LNCAP (cell line): ENCODE results near the gene PDZK1.

Source experiments
- CTCF ChIP-seq: fragments of 450-650 bp; IDR thresholded peaks from 2 replicates; pipeline ENCODE4 v1.5.1; 2017; ENCODE audit warnings: mild to moderate bottlenecking

Gene PDZK1

DNA sequence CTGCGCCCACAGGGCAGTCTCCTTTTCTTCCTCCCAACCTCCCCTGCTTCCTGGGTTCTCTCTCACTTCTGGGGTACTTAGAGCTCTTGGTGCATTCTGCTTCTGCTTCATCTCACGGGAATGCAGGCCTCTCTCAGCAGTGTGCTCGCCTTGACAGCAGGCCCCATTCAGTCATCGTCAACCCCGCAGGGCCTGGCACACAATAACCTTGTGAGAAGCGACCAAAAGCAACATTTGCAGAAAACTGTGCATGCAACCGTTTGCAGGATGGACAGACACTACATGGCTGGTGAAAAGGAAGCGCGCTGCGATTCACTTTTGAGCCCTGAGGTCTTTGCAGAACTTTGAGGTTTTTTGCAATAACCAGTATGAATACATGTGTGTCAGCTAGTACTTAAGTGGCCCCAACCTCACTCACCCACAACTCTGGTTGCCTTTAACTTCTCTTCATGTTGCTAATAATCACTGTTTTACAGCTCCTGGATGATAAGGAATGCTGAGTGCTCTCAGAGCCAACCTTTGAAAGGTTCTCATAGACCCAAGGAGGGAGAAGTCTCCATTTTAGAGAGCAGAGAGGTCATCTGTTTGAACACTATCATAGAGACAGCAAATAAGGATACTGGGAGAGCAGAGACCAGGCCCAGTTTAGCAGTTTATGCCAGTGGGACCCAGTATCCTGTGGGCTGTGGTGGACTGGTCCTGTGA, 9.6 kb upstream of the PDZK1 start:
- no peak for TF ChIP-seq CTCF

DNA sequence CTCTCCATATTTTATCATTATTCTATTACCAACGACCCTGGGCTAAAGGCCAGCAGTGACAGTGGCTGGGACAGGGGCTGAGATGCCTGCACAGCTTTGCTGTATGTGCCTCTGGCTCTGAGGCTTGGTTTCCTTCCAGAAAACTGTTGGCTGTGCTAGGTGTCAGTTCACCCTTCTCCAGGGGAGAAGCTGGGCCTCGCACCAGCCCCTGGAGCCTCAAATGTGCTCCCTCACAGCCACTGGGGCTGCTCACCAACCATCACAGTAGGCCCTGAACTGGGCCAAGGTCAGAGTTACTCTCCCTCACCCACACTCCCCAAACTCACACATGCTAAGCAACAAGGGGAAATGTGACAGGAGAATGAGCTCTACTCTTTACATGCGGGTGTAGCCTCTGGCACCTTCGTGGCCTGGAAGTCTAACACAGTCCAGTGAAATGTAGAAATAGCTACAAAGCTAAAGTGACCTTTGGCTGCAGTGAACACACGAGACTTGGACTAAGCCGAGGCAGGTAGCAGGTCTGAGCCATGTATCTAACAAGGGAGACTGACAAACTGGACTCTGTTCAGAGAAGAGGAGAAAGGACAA, 7.5 kb upstream of the PDZK1 start:
- TF ChIP-seq CTCF = no peak

DNA sequence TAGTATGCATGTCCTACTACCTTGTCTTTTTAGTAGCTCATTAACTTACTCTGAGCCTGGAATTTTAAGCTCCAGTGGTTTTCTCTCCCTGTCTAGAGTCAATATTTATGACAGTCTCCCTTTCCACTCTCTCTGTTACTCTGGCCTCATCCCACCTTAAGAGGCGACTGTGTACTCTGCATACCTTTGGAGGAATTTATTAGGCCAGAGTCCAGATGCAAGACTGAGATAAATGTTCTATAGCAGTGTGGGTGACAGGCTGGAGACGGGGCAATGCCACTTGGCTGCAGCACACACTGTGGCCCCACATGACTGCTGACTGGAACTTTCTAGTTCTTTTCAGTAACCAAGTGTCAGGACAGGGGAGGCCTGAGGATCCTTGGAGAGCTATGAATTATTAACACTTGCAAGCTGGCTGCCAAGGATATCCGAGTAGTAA, 4.1 kb upstream of the PDZK1 start:
- TF ChIP-seq CTCF = no peak

DNA sequence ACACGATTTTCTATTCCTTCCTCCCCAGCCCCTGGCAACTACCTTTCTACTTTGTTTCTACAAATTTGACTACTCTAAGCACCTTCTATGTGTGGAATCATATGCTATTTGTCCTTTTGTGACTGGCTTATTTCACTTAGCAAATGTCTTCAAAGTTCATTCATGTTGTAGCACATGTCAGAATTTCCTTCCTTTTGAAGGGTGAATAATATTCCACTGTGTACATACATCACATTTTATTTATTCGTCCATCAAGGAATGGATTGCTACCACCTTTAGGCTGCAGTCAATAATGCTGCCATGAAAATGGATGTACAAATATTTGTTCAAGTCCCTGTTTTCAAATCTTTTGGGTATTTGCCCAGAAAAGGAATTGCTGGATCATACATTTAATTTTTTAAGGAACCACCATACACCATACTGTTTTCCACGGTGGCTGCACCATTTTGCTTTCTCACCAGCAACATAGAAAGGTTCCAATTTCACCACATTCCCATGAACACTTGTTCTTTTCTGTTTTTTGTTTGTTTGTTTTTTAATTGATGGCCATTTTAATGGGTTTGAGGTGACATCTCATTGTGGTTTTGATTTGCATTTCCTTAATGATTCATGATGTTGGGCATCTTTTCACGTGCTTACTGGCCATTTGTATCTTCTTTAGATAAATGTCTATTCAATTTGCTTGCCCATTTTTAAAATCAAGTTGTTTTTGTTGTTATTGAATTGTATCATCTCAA, 3.3 kb upstream of the PDZK1 start:
- no peak for TF ChIP-seq CTCF

GRCh38 chr1:145708063-145708462, 895 bp upstream of the PDZK1 start:
- TF ChIP-seq CTCF = no peak

- TF ChIP-seq CTCF = no peak
Measured at GRCh38 chr1:145706086-145706664, 993 bp downstream of the PDZK1 start.

DNA sequence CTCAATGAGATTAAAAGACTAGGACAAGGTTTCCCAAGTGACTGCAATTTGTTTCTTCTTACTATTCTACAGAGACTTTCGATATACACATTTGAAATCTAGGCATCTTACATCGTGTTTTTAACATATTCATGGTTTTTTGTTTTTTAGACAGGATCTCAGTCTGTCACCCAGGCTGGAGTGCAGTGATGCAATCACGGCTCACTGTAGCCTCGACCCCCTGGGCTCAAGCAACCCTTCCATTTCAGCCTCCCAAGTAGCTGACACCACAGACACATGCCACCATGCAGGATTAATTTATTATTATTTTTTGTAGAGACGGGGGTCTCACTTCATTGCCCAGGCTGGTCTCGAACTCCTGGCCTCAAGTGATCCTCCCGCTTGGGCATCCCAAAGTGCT, 1.5 kb downstream of the PDZK1 start:
- TF ChIP-seq CTCF = no peak
